SK-N-SH (cell line): Measurements from ENCODE around the gene SH3TC1. TPM values are rescaled to one million over a fixed set of nuclear protein-coding genes. Genes with fewer than 3 reads are reported as not detected.

Source experiments
- polyA plus RNA-seq, 3 experiments: library from polyadenylated mRNA; depleted of rRNA; stranded (reverse); fragments of >200 nt; gene quantifications; 2 replicates each; pipeline ENCODE4 v1.2.3, GENCODE V29; 2012

Gene SH3TC1
- polyA plus RNA-seq, 1 of the 3 experiments (the other 2 are of a cell fraction) = 2.7 TPM

Other genes starting within 250 kb of the SH3TC1 start
- gene ABLIM2, start 40.5 kb upstream of the SH3TC1 start, polyA plus RNA-seq (2012; rRNA removed) = 0.53 and 0.80 TPM in 2 replicates
- 0.05 TPM in 1 of 2 replicates, not detected in the other for gene HTRA3, start 70.5 kb downstream of the SH3TC1 start, polyA plus RNA-seq (2012; rRNA removed)
- 7.0 and 8.4 TPM in 2 replicates for gene ACOX3, start 241.4 kb downstream of the SH3TC1 start, polyA plus RNA-seq (2012; rRNA removed)
- 6.0 and 6.9 TPM in 2 replicates for gene TRMT44, start 241.5 kb downstream of the SH3TC1 start, polyA plus RNA-seq (2012; rRNA removed)